Neural crest cell (in vitro differentiated cells): ENCODE data around the gene PPP2R5D. TPM values are rescaled to one million over a fixed set of nuclear protein-coding genes. Genes with fewer than 3 reads are reported as not detected.

Experiments used
- DNase-seq: peaks from one replicate; pipeline ENCODE4 v3.0.0; 2021; ENCODE audit warnings: low read depth, mixed read lengths, low spot score
- H3K27ac Mint-ChIP-seq: one replicate; pipeline ENCODE4 v1.8.0; 2021; ENCODE audit warnings: mild to moderate bottlenecking, mixed read lengths; ENCODE audit not compliant: unreplicated experiment
- H3K27me3 Mint-ChIP-seq: 2 replicates; pipeline ENCODE4 v1.8.0; 2021; ENCODE audit warnings: low read depth, mild to moderate bottlenecking, mixed read lengths
- H3K36me3 Mint-ChIP-seq: 2 replicates; pipeline ENCODE4 v1.8.0; 2021; ENCODE audit warnings: low read depth, mild to moderate bottlenecking, mixed read lengths
- H3K4me1 Mint-ChIP-seq: 2 replicates; pipeline ENCODE4 v1.8.0; 2021; ENCODE audit warnings: mixed read lengths
- H3K4me3 Mint-ChIP-seq: one replicate; pipeline ENCODE4 v1.8.0; 2021; ENCODE audit warnings: mild to moderate bottlenecking, mixed read lengths
- H3K9me3 Mint-ChIP-seq: 2 replicates; pipeline ENCODE4 v1.8.0; 2021; ENCODE audit warnings: mixed read lengths
- CTCF ChIP-seq: fragments of 200-600 bp; sonication (generic); conservative IDR thresholded peaks from 2 replicates; pipeline ENCODE4 v1.5.0; 2021; ENCODE audit warnings: antibody characterized with exemption, mild to moderate bottlenecking
- total RNA-seq: library from RNA; stranded (reverse); gene quantifications from 2 replicates; pipeline ENCODE4 v1.2.1, GENCODE V29; 2021

Gene PPP2R5D
- total RNA-seq, 1 donor from 2014 or later = 67.5 TPM

GRCh38 chr6:43058531-43058930, 74.2 kb downstream of the PPP2R5D start:
- Mint-ChIP-seq H3K27me3 (no peaks in the 10 kb centered on the region), H3K36me3 (peaks cover 4% of the 10 kb centered on the region), H3K4me3 (peak overlapping the region; percentile 99), H3K9me3 (no peaks in the 10 kb centered on the region), H3K27ac (no peak overlapping the region), H3K4me1 (peaks cover 36% of the 10 kb centered on the region)
- no peak for DNase-seq
- no peak for TF ChIP-seq CTCF

- Mint-ChIP-seq H3K9me3 (no peaks in the 10 kb centered on the region), H3K27me3 (no peaks in the 10 kb centered on the region)
- TF ChIP-seq CTCF = no peak
Measured at GRCh38 chr6:43059168-43060033, 75.0 kb downstream of the PPP2R5D start, which contains the start of the genes KLC4 and MRPL2. Gene KLC4 (plus strand): TSS chr6:43059631. CDS start chr6:43061336, 1,705 bp downstream. Gene MRPL2 (minus strand): TSS chr6:43059434. CDS start chr6:43059381, 53 bp downstream.

GRCh38 chr6:43060034-43060754, 75.8 kb downstream of the PPP2R5D start:
- no peak for TF ChIP-seq CTCF
- Mint-ChIP-seq H3K4me1 (peaks cover 28% of the 10 kb centered on the region), H3K4me3 (peak overlapping the region; percentile 99), H3K27me3 (no peaks in the 10 kb centered on the region), H3K27ac (peak overlapping the region; percentile 98), H3K36me3 (peaks cover 2% of the 10 kb centered on the region), H3K9me3 (no peaks in the 10 kb centered on the region)
- no peak for DNase-seq

More at GRCh38 chr6:43059168-43060033, 75.0 kb downstream of the PPP2R5D start, which contains the start of the genes KLC4 and MRPL2:
- Mint-ChIP-seq H3K4me3 (peak within 1 kb of the TSS; percentile 99), H3K4me1 (peaks cover 28% of the 10 kb centered on the region), H3K36me3 (peaks cover 2% of the 10 kb centered on the region), H3K27ac (peak within 1 kb of the TSS; percentile 98)
- peak; percentile 90 for DNase-seq

- no peaks in the 10 kb centered on the region for H3K9me3 Mint-ChIP-seq
- H3K4me3 Mint-ChIP-seq = peak overlapping the region; percentile 99
- DNase-seq = no peak
- peaks cover 28% of the 10 kb centered on the region for H3K4me1 Mint-ChIP-seq
- no peak for TF ChIP-seq CTCF
- peak overlapping the region; percentile 52 for H3K27ac Mint-ChIP-seq
- peaks cover 2% of the 10 kb centered on the region for H3K36me3 Mint-ChIP-seq
- no peaks in the 10 kb centered on the region for H3K27me3 Mint-ChIP-seq
Measured at GRCh38 chr6:43060755-43061633, 76.6 kb downstream of the PPP2R5D start.

GRCh38 chr6:43061861-43062260, 77.5 kb downstream of the PPP2R5D start:
- Mint-ChIP-seq H3K9me3 (no peaks in the 10 kb centered on the region), H3K4me3 (peak overlapping the region; percentile 99), H3K27ac (no peak overlapping the region), H3K36me3 (no peaks in the 10 kb centered on the region), H3K27me3 (no peaks in the 10 kb centered on the region), H3K4me1 (peaks cover 28% of the 10 kb centered on the region)
- no peak for TF ChIP-seq CTCF
- DNase-seq = no peak
